ENCODE measurements around the gene ARHGDIB.

DNA sequence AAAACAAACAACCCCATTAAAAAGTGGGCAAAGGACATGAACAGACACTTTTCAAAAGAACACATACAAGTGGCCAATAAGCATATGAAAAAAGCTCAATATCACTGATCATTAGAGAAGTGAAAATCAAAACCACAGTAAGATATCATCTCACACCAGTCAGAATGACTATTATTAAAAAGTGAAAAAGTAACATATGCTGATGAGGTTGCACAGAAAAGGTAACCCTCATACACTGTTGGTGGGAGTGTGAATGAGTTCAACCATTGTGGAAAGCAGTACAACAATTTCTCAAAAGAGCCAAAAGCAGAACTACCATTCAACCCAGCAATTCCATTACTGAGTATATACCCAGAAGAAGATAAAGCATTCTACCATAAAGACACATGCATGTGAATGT, 29.7 kb upstream of the ARHGDIB start:
- TF ChIP-seq, protein P1, sequence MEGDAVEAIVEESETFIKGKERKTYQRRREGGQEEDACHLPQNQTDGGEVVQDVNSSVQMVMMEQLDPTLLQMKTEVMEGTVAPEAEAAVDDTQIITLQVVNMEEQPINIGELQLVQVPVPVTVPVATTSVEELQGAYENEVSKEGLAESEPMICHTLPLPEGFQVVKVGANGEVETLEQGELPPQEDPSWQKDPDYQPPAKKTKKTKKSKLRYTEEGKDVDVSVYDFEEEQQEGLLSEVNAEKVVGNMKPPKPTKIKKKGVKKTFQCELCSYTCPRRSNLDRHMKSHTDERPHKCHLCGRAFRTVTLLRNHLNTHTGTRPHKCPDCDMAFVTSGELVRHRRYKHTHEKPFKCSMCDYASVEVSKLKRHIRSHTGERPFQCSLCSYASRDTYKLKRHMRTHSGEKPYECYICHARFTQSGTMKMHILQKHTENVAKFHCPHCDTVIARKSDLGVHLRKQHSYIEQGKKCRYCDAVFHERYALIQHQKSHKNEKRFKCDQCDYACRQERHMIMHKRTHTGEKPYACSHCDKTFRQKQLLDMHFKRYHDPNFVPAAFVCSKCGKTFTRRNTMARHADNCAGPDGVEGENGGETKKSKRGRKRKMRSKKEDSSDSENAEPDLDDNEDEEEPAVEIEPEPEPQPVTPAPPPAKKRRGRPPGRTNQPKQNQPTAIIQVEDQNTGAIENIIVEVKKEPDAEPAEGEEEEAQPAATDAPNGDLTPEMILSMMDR (IDR thresholded peaks at IDR 0.05 in 4 of 5, conservative IDR thresholded peaks at IDR 0.05 in 1 of 5): no peak
- TF ChIP-seq POLR2A (IDR thresholded peaks at IDR 0.05): no peak

Measured in gastrocnemius medialis (tissue), 4 donors.